ENCODE results near the gene VRK3. TPM values are rescaled to one million over a fixed set of nuclear protein-coding genes. Genes with fewer than 3 reads are reported as not detected.

VRK3 gene
- polyA plus RNA-seq, 3 donors = 48.2 to 54.1 (median 49.6) TPM

Other genes starting within 250 kb of the VRK3 start
- gene FUZ, start 212.1 kb downstream of the VRK3 start, polyA plus RNA-seq (ENCODE audit: insufficient read length in 3 of 3) = 10 to 100 TPM; 35.6 to 42.1 (median 38.4) TPM
- gene MED25, start 207.1 kb downstream of the VRK3 start, polyA plus RNA-seq (ENCODE audit: insufficient read length in 3 of 3) = 10 to 100 TPM; 61.4 to 74.1 (median 69.6) TPM
- 100 to 1,000 TPM; 278 to 373 (median 349) TPM for gene PTOV1, start 174.2 kb downstream of the VRK3 start, polyA plus RNA-seq (ENCODE audit: insufficient read length in 3 of 3)
- 10 to 100 TPM; 41.8 to 93.0 (median 60.3) TPM for gene PNKP, start 157.8 kb downstream of the VRK3 start, polyA plus RNA-seq (ENCODE audit: insufficient read length in 3 of 3)
- gene AKT1S1, start 148.0 kb downstream of the VRK3 start, polyA plus RNA-seq (ENCODE audit: insufficient read length in 3 of 3) = 10 to 100 TPM; 23.9 to 40.5 (median 38.1) TPM
- gene TBC1D17, start 147.7 kb downstream of the VRK3 start, polyA plus RNA-seq (ENCODE audit: insufficient read length in 3 of 3) = 10 to 100 TPM; 38.3 to 61.4 (median 43.0) TPM
- gene IL4I1, start 128.5 kb downstream of the VRK3 start, polyA plus RNA-seq (ENCODE audit: insufficient read length in 3 of 3) = 1 to 10 TPM; 3.2 to 7.2 (median 3.9) TPM
- gene ATF5, start 96.2 kb downstream of the VRK3 start, polyA plus RNA-seq (ENCODE audit: insufficient read length in 3 of 3) = 10 to 100 TPM; 20.6 to 28.6 (median 26.0) TPM
- gene NUP62, start 95.9 kb downstream of the VRK3 start, polyA plus RNA-seq (ENCODE audit: insufficient read length in 3 of 3) = 10 to 100 TPM; 55.1 to 70.3 (median 67.1) TPM
- 1 to 10 TPM; 4.9 to 6.6 (median 5.0) TPM for gene SIGLEC11, start 64.2 kb downstream of the VRK3 start, polyA plus RNA-seq (ENCODE audit: insufficient read length in 3 of 3)
- gene ZNF473, start 633 bp upstream of the VRK3 start, polyA plus RNA-seq (ENCODE audit: insufficient read length in 3 of 3) = 10 to 100 TPM; 16.5 to 19.0 (median 16.5) TPM
- gene IZUMO2, start 137.9 kb upstream of the VRK3 start, polyA plus RNA-seq (ENCODE audit: insufficient read length in 3 of 3) = under 1 TPM in 2 of 3 donors, not detected in 1; 0.22 to 0.53 TPM
- 10 to 100 TPM; 23.1 to 33.4 (median 24.1) TPM for gene MYH14, start 178.2 kb upstream of the VRK3 start, polyA plus RNA-seq (ENCODE audit: insufficient read length in 3 of 3)